KBM-7 (cell line): ENCODE results near the gene KITLG.
"Not testable (repeated sequence)": the region's sequence is repeated elsewhere in the genome, so short reads cannot be mapped to it uniquely, and the experiment has no call there.

Experiments used
- DNase-seq: peaks from one replicate; pipeline ENCODE4 v3.0.0-alpha.2; 2015
- in situ Hi-C: fragments of 300-500 bp; cut with MboI; formaldehyde crosslinking; loops from 2 replicates; pipeline ENCODE4 v1.14.3; 2020; ENCODE audit warnings: low sequenced_read_pairs, low pct_unique_long_range_greater_than_20kb, mixed read lengths

KITLG gene, protein sequence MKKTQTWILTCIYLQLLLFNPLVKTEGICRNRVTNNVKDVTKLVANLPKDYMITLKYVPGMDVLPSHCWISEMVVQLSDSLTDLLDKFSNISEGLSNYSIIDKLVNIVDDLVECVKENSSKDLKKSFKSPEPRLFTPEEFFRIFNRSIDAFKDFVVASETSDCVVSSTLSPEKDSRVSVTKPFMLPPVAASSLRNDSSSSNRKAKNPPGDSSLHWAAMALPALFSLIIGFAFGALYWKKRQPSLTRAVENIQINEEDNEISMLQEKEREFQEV

GRCh38 chr12:88580051-88580871 lies at the start of gene KITLG:
Gene KITLG, minus strand, starts transcription at chr12:88580471. Its CDS starts 193 bp downstream, at chr12:88580278.
- peak; percentile 90 for DNase-seq
- in situ Hi-C loops = no loop called here

GRCh38 chr12:88628856-88629509 lies 48.7 kb upstream of the KITLG start:
- in situ Hi-C loops = no loop called here
- DNase-seq = no peak

GRCh38 chr12:88628035-88628434 lies 47.8 kb upstream of the KITLG start:
- DNase-seq, in situ Hi-C loops: not testable (repeated sequence)

DNA sequence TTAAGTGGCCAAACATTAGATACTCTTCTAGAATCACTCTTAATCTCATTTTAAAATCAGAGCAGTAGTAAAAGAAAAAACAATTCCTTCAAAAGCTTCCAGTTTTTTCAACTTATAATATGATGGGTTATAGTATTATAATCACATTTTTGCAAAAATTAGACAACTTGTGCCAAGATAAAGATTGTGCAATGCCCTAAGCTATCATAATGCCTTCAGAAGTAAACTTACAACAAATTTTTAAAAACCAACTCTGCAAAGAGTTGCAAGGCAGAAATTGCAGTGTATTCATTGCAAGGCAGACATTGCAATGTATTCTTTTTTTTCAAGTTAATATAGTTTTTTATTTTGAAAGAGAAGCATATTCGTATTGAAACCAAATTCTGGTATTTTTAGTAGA lies 47.2 kb upstream of the KITLG start:
- in situ Hi-C loops = no loop called here
- no peak for DNase-seq

- in situ Hi-C loops = no loop called here
Observed at GRCh38 chr12:88625356-88625755, 45.1 kb upstream of the KITLG start.

DNA sequence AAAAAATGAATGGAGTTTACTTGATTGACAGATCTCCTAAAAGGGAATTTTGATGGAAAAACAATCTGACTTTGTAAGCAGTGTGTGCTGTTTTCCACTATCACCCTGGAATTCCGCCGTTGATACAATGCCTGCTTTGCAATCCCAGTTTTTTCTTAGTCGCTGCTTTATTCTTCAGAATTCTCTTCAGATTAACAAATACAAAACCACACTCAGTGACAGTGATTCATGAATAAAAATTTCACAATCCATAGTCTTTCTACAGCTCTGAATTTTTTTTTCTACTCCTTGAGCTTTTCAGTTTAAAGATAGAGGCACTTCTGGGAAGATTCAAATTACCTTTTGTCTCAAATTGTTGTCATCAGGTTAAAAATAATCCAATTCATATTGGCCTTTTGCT lies 44.6 kb upstream of the KITLG start:
- in situ Hi-C loops = no loop called here
- no peak for DNase-seq

More at GRCh38 chr12:88625356-88625755, 45.1 kb upstream of the KITLG start:
- DNase-seq = no peak

DNA sequence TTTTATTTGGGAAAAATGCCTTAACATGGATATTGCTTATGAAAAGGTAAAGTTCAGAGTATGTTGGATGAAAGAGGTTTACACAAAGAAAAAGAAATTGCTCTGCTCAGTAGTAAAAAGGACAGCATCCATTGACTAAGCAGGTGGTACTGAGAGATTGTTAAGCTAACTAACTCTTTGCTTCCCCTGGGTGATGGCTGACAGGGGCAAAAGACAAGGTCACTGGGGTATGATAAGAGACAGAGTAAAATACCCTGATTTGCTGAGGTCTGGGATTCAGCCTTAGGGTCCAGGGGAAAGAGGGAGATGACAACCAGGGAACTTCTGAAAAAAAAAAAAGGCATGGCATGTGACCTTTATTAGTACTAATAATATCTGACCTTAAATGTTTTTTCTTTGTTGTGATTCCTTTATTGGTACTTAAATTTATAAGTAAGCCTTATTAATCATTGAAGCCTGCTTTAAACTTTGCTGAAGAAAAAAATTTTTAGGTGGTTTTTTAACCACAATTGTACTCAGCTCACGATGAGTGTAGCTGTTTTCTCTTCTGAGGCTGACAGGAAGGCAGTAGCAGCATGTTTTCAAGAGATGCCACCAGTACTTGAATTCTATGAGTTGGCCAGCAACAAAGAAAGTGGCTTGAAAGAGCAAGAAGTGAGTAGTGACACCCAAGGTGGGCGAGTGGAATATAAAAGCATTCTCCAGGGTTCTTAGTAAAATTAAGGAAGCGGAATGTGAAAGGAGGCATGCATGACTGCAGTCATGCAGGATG lies 43.7 kb upstream of the KITLG start:
- no peak for DNase-seq
- in situ Hi-C loops = no loop called here

GRCh38 chr12:88617352-88617751 lies 37.1 kb upstream of the KITLG start:
- DNase-seq = no peak
- in situ Hi-C loops = no loop called here

DNA sequence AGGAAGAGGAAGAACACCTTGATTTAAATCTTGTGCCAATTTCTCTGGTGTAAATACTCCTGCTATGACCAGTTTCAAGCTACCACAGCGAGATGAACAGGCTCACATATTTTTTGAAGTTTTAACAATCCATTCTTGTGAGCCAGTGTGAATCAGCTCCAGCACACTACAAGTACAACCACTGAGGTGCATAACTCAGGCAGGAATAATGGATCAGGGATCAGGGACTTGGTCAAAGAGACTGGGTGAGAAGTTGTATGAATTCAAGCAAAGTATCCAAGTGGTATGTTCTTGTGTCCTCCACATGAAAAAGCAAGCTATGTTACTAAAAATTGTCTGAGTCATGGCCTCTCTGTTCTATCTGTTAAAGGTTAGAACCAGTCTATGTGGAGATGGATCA lies 35.2 kb upstream of the KITLG start:
- in situ Hi-C loops = no loop called here
- DNase-seq = no peak

GRCh38 chr12:88604646-88605045 lies 24.4 kb upstream of the KITLG start:
- in situ Hi-C loops = no loop called here
- no peak for DNase-seq

DNA sequence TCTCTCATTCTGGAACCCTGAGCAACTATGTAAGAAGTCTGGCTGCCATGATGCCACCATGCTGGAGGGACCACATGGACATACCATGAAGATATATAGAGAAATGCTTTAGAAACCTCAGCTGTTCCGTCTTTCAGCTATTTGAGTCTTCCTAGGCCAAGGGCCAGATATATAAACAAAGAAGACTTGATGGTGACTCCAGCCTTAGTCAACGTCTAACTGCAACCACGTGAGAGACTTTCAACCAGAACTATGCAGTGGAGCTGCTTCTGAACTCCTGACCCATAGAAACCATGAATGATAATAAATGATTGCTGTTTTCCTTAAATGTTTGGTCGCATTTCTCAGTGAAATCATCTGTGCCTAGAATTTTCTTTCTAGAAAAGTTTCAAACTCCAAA lies 20.0 kb upstream of the KITLG start:
- no peak for DNase-seq
- in situ Hi-C loops = no loop called here

GRCh38 chr12:88597365-88597764 lies 17.1 kb upstream of the KITLG start:
- in situ Hi-C loops = no loop called here
- no peak for DNase-seq

- no peak for DNase-seq
- in situ Hi-C loops = no loop called here
Observed at GRCh38 chr12:88595697-88596096, 15.4 kb upstream of the KITLG start.

- DNase-seq = no peak
- in situ Hi-C loops = no loop called here
Observed at GRCh38 chr12:88594780-88595179, 14.5 kb upstream of the KITLG start.

DNA sequence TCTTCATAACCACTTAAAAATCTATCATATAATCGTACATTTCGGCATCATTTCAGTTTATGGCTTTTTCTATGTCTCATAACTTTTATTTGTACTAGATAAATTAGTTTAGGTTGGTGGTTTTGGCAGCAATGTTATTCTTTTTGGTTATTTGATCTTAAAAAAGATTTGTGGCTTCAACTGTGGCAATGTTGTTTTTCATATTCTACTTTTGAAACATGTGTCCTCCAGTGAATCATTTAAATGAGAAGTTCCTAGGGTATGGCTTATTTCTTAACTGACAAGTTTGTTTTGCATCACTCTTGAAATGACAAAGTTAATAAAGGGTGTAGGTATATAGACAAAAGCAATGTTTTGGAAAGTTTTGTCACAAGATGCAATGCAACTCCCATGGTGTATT lies 11.1 kb upstream of the KITLG start:
- no peak for DNase-seq
- in situ Hi-C loops = no loop called here

DNA sequence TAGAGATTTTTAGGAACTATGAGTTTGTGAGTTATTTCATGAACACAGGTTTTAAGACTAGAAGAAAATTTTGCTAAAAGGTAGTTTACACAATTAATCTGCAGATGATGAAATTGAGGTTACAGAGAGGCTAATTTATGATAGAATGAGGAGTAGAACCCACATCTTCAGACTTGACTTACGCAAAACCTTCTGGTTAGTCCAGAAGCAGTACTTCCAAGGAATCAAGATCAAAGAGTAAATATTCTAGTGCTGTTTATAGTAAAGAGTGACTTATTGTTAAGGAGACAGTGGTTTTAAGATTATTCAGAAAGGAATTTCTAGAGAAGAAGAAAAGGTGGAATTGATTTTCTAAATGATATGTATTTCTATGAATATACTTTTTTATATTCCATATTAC lies 10.6 kb upstream of the KITLG start:
- no peak for DNase-seq
- in situ Hi-C loops = no loop called here

DNA sequence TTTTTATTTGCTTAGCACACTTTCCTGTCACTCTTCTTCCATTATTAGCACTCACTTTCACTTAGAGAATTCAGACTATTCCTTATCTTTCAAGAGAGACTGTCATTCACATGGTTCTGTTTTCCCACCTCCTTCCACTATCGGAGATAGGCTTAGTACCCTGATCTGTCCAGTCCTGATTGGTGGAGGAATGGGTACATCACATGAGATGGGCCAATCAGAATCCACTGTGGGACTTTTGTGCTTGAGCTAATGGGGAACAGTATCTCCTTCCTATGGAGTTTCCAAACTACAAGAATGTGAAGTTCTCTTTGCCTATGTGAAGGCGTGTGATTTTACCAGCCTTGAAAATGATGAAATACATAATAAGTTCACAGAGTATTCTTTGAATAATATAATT lies 4.8 kb upstream of the KITLG start:
- DNase-seq = no peak

GRCh38 chr12:88579601-88580050 lies 645 bp downstream of the KITLG start:
- DNase-seq = no peak
- in situ Hi-C loops = no loop called here

More for the DNA sequence above, 4.8 kb upstream of the KITLG start:
- in situ Hi-C loops = no loop called here

- in situ Hi-C loops = no loop called here
Observed at GRCh38 chr12:88579161-88579517, 1.1 kb downstream of the KITLG start.

More at GRCh38 chr12:88579161-88579517, 1.1 kb downstream of the KITLG start:
- peak; percentile 74 for DNase-seq
